H1 (cell line): ENCODE measurements around the gene MCM9. TPM values are rescaled to one million over a fixed set of nuclear protein-coding genes. Genes with fewer than 3 reads are reported as not detected.

Experiments used
- CREB1 ChIP-seq: IDR thresholded peaks from 2 replicates; pipeline ENCODE4 v1.6.1; 2012; ENCODE audit warnings: inconsistent platforms
- NANOG ChIP-seq: IDR thresholded peaks from 2 replicates; pipeline ENCODE4 v1.6.1; 2011; ENCODE audit warnings: low read length, low read depth, mild to moderate bottlenecking, inconsistent platforms; ENCODE audit not compliant: insufficient read depth, poor library complexity, severe bottlenecking
- RXRA ChIP-seq: IDR thresholded peaks from 2 replicates; pipeline ENCODE4 v1.6.1; 2011; ENCODE audit warnings: low read depth, mild to moderate bottlenecking, low read length, moderate library complexity; ENCODE audit not compliant: insufficient read depth
- SAP30 ChIP-seq: fragments of 300-600 bp; sonication (generic); IDR thresholded peaks from 2 replicates; pipeline ENCODE4 v1.7.1; 2012; ENCODE audit warnings: low read length, moderate library complexity, mild to moderate bottlenecking, inconsistent platforms; ENCODE audit not compliant: insufficient read depth, insufficient replicate concordance
- SUZ12 ChIP-seq: fragments of 200-600 bp; sonication (generic); IDR thresholded peaks from 2 replicates; pipeline ENCODE4 v1.6.1; 2012; ENCODE audit warnings: mild to moderate bottlenecking, inconsistent platforms, low read length, moderate library complexity, mixed read lengths
- polyA plus RNA-seq, 7 experiments: library from polyadenylated mRNA; depleted of rRNA in 3 of 7; stranded (reverse) in 5 of 7; unstranded in 2 of 7; fragments of >200 nt in 5 of 7; fragments of 200-250 nt in 2 of 7; gene quantifications; 1 replicate in 5 of 7; 2 replicates in 1 of 7; 4 replicates in 1 of 7; pipeline versions ENCODE4 v1.2.1 to v1.2.3, GENCODE V29; 2011 to 2013; ENCODE audit warnings: missing spikeins in 2 of 7, mixed read lengths in 2 of 7
- total RNA-seq: library from RNA; stranded (reverse); fragmentation: NEBNext Ultra II Directional; extraction: Animal tissue kit (Norgen Biotek cat#: 25700); gene quantifications from 2 replicates; pipeline ENCODE4 v1.2.1, GENCODE V29; 2021

MCM9 gene
- total and polyA plus RNA-seq, 2 of the 8 experiments (the other 6 are each of a cell fraction or from before 2014, with no cell fraction given), result 3.7 to 11.4 TPM

DNA sequence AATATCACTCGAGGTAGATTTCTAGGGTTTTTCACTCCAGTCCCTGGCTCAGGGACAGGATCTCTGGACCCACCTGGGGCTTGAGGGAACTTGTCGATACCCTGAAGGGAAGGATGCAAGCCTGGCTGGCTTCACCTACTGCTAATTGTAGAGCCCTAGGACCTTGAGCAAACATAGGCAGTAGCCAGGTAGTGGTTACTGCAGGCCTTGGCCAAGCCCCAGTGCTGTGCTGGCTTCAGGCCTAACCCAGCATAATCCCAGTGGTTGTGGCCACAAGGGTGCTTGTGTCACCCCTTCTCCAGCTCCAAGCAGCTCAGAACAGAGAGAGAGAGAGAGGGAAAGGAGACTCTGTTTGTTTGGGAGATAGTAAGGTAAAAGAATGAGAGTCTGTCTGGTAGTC lies 5.8 kb upstream of the MCM9 start (continued):
- TF ChIP-seq NANOG, result no peak
- no peak for TF ChIP-seq SAP30
- no peak for TF ChIP-seq CREB1
- no peak for TF ChIP-seq RXRA
- TF ChIP-seq SUZ12, result no peak
